Lower lobe of right lung (tissue), 2 donors: Measurements from ENCODE around the gene NKAIN2. TPM values are rescaled to one million over a fixed set of nuclear protein-coding genes. Genes with fewer than 3 reads are reported as not detected.
A peak's percentile ranks its signal among the peaks of the same experiment; 100 is the strongest.

Experiments
- ATAC-seq, 2 donors: fragments of 200-7000 bp; cut with Tn5 transposase; one replicate each; pipeline ENCODE4 v1.9.1; 2020 to 2022; ENCODE audit warnings: mild to moderate bottlenecking in 2 of 2, moderate library complexity in 2 of 2
- DNase-seq: peaks from one replicate; pipeline ENCODE4 v3.0.0-alpha.2; 2020
- H3K27ac ChIP-seq: fragments of 200-600 bp; one replicate; pipeline ENCODE4 v1.8.0; 2022
- H3K27me3 ChIP-seq: fragments of 200-600 bp; one replicate; pipeline ENCODE4 v1.8.0; 2022; ENCODE audit warnings: low read depth
- H3K36me3 ChIP-seq: fragments of 200-600 bp; one replicate; pipeline ENCODE4 v1.8.0; 2022; ENCODE audit warnings: mild to moderate bottlenecking
- H3K4me1 ChIP-seq: fragments of 200-600 bp; one replicate; pipeline ENCODE4 v1.8.0; 2022
- H3K4me3 ChIP-seq: fragments of 200-600 bp; one replicate; pipeline ENCODE4 v1.8.0; 2022; ENCODE audit warnings: mild to moderate bottlenecking
- H3K9me3 ChIP-seq: fragments of 200-600 bp; one replicate; pipeline ENCODE4 v1.8.0; 2022
- CTCF ChIP-seq: fragments of 200-600 bp; IDR thresholded peaks from one replicate; pipeline ENCODE4 v1.8.0; 2022; ENCODE audit warnings: antibody characterized with exemption, mild to moderate bottlenecking
- intact Hi-C: fragments of 100-400 bp; cut with DNase I; formaldehyde crosslinking; loops from one replicate; pipeline ENCODE4 v1.11.0; 2022
- total RNA-seq: library from RNA; stranded (reverse); fragmentation: NEBNext Ultra II Directional; extraction: Animal tissue kit (Norgen Biotek cat#: 25700); gene quantifications from one replicate; pipeline ENCODE4 v1.2.1, GENCODE V29; 2021
- donor health status: DM: no; HTN: yes; CAD: no; lungs with severe emphysema.

NKAIN2 gene
- total RNA-seq, 1 donor from 2014 or later, result 0.12 TPM

DNA sequence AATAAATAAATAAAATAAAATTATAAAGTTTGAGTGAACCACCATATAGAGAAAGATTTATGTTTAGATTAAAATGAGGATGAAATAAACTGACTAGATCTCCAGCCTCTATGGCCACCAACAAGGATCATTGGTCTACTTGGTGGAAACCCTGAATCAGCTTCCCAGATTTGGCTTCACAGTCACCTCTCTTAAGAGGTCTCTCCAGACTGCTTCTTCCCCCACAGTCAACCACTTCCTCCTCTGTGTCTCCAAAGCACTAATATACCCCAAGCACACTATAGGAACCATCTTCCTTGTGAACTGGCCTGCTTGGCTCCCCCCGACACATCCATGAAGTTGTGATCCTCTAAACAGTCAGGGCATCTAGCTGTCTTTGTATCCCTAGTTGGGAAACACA, 629.0 kb downstream of the NKAIN2 start:
- no peaks in the 10 kb centered on the region for H3K36me3 ChIP-seq
- H3K9me3 ChIP-seq, result no peaks in the 10 kb centered on the region
- no peak overlapping the region for H3K4me3 ChIP-seq
- peak in 1 of 2 donors; percentile 41 for ATAC-seq
- H3K27ac ChIP-seq, result no peak overlapping the region
- no peak for TF ChIP-seq CTCF
- intact Hi-C loops, result no loop called here
- DNase-seq, result no peak
- no peaks in the 10 kb centered on the region for H3K27me3 ChIP-seq
- no peaks in the 10 kb centered on the region for H3K4me1 ChIP-seq

DNA sequence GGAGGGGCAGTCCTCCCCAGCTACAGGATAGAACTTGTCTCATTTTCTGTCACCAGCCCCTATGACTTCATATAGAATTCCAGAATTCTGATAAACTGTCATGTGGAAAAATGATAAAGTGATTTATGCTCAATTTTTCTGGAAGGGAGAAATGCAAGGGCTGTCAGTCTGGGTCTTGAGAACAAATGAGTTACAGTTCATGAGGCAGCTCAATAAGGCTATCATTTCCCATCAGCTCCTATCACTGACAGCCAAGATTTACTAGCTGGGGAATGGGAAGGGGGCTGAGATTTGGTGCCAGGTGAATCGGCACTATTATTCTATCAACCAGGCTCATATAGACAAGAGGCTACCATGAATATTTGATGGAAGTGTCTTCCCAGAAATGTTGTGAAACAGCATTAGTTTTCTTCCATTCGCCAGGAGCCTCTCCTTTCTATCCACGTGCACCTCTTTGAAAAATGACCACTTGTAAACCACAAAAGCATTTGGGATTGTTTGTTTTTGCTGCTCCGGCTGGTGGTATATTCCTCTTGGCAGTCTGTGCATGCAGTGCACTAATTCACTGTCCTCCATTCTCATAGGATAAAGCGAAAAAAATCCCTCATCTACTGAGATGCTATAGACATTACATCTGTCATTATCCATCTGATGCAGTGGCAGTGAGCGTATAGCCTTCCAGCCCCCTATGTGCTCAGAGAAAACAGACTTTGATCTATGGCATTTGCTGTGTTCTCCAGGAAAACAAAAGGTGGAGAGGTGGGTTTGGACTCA, 629.9 kb downstream of the NKAIN2 start:
- DNase-seq (no peak), ATAC-seq (no peak)
- no peak overlapping the region for H3K27ac ChIP-seq
- H3K36me3 ChIP-seq, result no peaks in the 10 kb centered on the region
- H3K4me1 ChIP-seq, result no peaks in the 10 kb centered on the region
- no peak overlapping the region for H3K4me3 ChIP-seq
- H3K27me3 ChIP-seq, result no peaks in the 10 kb centered on the region
- H3K9me3 ChIP-seq, result no peaks in the 10 kb centered on the region
- intact Hi-C loops, result no loop called here
- TF ChIP-seq CTCF, result no peak

- Histone ChIP-seq H3K27me3 (no peaks in the 10 kb centered on the region), H3K27ac (no peak overlapping the region), H3K36me3 (no peaks in the 10 kb centered on the region), H3K4me1 (no peaks in the 10 kb centered on the region), H3K4me3 (no peak overlapping the region), H3K9me3 (no peaks in the 10 kb centered on the region)
- DNase-seq, result no peak
- ATAC-seq, result no peak
- no peak for TF ChIP-seq CTCF
- intact Hi-C loops, result no loop called here
Measured at GRCh38 chr6:124434421-124434820, 630.8 kb downstream of the NKAIN2 start.

GRCh38 chr6:124436803-124437202, 633.1 kb downstream of the NKAIN2 start:
- DNase-seq (no peak), ATAC-seq (no peak)
- Histone ChIP-seq H3K27me3 (no peaks in the 10 kb centered on the region), H3K9me3 (no peaks in the 10 kb centered on the region), H3K36me3 (no peaks in the 10 kb centered on the region), H3K27ac (no peak overlapping the region), H3K4me3 (no peak overlapping the region), H3K4me1 (no peaks in the 10 kb centered on the region)
- intact Hi-C loops, result no loop called here
- no peak for TF ChIP-seq CTCF

GRCh38 chr6:124438546-124439065, 634.9 kb downstream of the NKAIN2 start:
- intact Hi-C loops, result no loop called here
- Histone ChIP-seq H3K4me1 (no peaks in the 10 kb centered on the region), H3K27me3 (no peaks in the 10 kb centered on the region), H3K27ac (no peak overlapping the region), H3K36me3 (no peaks in the 10 kb centered on the region), H3K4me3 (no peak overlapping the region), H3K9me3 (no peaks in the 10 kb centered on the region)
- ATAC-seq (no peak), DNase-seq (no peak)
- TF ChIP-seq CTCF, result no peak
